Ishikawa (cell line): ENCODE results near the gene TP53.

ENCODE experiments used
- EGR1 ChIP-seq: IDR thresholded peaks from 2 replicates; pipeline ENCODE4 v1.6.1; 2012
- EP300 ChIP-seq: IDR thresholded peaks from 2 replicates; pipeline ENCODE4 v1.6.1; 2012; ENCODE audit warnings: borderline replicate concordance
- NFIC ChIP-seq: IDR thresholded peaks from 2 replicates; pipeline ENCODE4 v1.6.1; 2012
- RAD21 ChIP-seq: IDR thresholded peaks from 2 replicates; pipeline ENCODE4 v1.6.1; 2012; ENCODE audit warnings: low read depth
- TAF1 ChIP-seq: IDR thresholded peaks from 2 replicates; pipeline ENCODE4 v1.6.1; 2012; ENCODE audit warnings: low read depth, mild to moderate bottlenecking
- TEAD4 ChIP-seq: IDR thresholded peaks from 2 replicates; pipeline ENCODE4 v1.6.1; 2012
- USF1 ChIP-seq: IDR thresholded peaks from 2 replicates; pipeline ENCODE4 v1.6.1; 2012
- YY1 ChIP-seq: IDR thresholded peaks from 2 replicates; pipeline ENCODE4 v1.6.1; 2012; ENCODE audit warnings: low read depth
- TF ChIP-seq, protein P1 (sequence below): IDR thresholded peaks from 2 replicates; pipeline ENCODE4 v1.6.1; 2012; ENCODE audit warnings: low read depth, mild to moderate bottlenecking
- TF ChIP-seq, protein P2 (sequence below): IDR thresholded peaks from 2 replicates; pipeline ENCODE4 v1.6.1; 2012

DNA sequence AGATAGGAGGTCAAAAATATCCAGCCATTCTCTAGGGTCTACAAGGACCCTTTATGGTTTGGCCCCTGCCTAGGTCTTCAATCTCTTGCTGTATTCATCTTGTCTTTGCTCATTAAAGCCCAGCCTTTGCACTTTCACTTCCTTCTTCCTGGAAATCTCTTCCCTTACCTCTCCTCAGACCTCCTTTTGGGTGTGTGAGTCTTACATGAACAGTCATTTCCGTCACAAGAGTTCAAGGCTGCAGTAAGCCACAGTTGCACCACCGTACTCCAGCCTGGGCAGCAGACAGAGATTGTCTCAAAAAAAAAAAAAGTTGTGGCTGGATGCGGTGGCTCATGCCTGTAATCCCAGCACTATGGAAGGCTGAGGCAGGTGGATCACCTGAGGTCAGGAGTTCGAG is 42.5 kb downstream of the TP53 start:
- TF ChIP-seq TAF1 (no peak), RAD21 (no peak), EGR1 (no peak), TEAD4 (no peak), EP300 (no peak), NFIC (no peak), YY1 (no peak), USF1 (no peak)
- TF ChIP-seq, protein P1, sequence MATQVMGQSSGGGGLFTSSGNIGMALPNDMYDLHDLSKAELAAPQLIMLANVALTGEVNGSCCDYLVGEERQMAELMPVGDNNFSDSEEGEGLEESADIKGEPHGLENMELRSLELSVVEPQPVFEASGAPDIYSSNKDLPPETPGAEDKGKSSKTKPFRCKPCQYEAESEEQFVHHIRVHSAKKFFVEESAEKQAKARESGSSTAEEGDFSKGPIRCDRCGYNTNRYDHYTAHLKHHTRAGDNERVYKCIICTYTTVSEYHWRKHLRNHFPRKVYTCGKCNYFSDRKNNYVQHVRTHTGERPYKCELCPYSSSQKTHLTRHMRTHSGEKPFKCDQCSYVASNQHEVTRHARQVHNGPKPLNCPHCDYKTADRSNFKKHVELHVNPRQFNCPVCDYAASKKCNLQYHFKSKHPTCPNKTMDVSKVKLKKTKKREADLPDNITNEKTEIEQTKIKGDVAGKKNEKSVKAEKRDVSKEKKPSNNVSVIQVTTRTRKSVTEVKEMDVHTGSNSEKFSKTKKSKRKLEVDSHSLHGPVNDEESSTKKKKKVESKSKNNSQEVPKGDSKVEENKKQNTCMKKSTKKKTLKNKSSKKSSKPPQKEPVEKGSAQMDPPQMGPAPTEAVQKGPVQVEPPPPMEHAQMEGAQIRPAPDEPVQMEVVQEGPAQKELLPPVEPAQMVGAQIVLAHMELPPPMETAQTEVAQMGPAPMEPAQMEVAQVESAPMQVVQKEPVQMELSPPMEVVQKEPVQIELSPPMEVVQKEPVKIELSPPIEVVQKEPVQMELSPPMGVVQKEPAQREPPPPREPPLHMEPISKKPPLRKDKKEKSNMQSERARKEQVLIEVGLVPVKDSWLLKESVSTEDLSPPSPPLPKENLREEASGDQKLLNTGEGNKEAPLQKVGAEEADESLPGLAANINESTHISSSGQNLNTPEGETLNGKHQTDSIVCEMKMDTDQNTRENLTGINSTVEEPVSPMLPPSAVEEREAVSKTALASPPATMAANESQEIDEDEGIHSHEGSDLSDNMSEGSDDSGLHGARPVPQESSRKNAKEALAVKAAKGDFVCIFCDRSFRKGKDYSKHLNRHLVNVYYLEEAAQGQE, result no peak
- TF ChIP-seq, protein P2, sequence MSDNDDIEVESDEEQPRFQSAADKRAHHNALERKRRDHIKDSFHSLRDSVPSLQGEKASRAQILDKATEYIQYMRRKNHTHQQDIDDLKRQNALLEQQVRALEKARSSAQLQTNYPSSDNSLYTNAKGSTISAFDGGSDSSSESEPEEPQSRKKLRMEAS, result no peak
